Activated effector memory CD4-positive, alpha-beta T cell treated with anti-CD3 and anti-CD28 coated beads, Interleukin-2, amount 50 U/mL, for 16 hours (primary cell): ENCODE measurements around the gene ZNF555.
"Not testable (repeated sequence)": the region's sequence is repeated elsewhere in the genome, so short reads cannot be mapped to it uniquely, and the experiment has no call there.

Experiments used
- DNase-seq: peaks from one replicate; pipeline ENCODE4 v3.0.0-alpha.2; 2020

Gene ZNF555

GRCh38 chr19:2840794-2841791, at the start of gene ZNF555:
Gene ZNF555 (plus strand): TSS chr19:2841475. CDS start chr19:2841573, 98 bp downstream.
- DNase-seq = peak; percentile 99

- no peak for DNase-seq
These were observed 49.4 kb upstream of the ZNF555 start for GRCh38 chr19:2791876-2792275.

- DNase-seq = not testable (repeated sequence)
These were observed 48.6 kb upstream of the ZNF555 start for GRCh38 chr19:2792666-2793065.

- DNase-seq = no peak
These were observed 48.1 kb upstream of the ZNF555 start for GRCh38 chr19:2793126-2793525.

GRCh38 chr19:2793577-2793976, 47.7 kb upstream of the ZNF555 start:
- DNase-seq = no peak

GRCh38 chr19:2795827-2796658, 45.2 kb upstream of the ZNF555 start:
- DNase-seq = no peak

GRCh38 chr19:2796659-2797266, 44.5 kb upstream of the ZNF555 start:
- no peak for DNase-seq

GRCh38 chr19:2797280-2797679, 44.0 kb upstream of the ZNF555 start:
- no peak for DNase-seq

GRCh38 chr19:2798158-2798685, 43.1 kb upstream of the ZNF555 start:
- no peak for DNase-seq

GRCh38 chr19:2798733-2799132, 42.5 kb upstream of the ZNF555 start:
- no peak for DNase-seq

- no peak for DNase-seq
These were observed 41.8 kb upstream of the ZNF555 start for GRCh38 chr19:2799273-2800020.

GRCh38 chr19:2800506-2800905, 40.8 kb upstream of the ZNF555 start:
- no peak for DNase-seq

- DNase-seq = no peak
These were observed 38.4 kb upstream of the ZNF555 start for GRCh38 chr19:2802826-2803225.

- no peak for DNase-seq
These were observed 37.7 kb upstream of the ZNF555 start for GRCh38 chr19:2803486-2804155.

GRCh38 chr19:2804156-2805004, 36.9 kb upstream of the ZNF555 start:
- no peak for DNase-seq

GRCh38 chr19:2805261-2805900, 35.9 kb upstream of the ZNF555 start:
- no peak for DNase-seq

GRCh38 chr19:2805991-2806649, 35.2 kb upstream of the ZNF555 start:
- DNase-seq = no peak

GRCh38 chr19:2806736-2807378, 34.4 kb upstream of the ZNF555 start:
- DNase-seq = no peak
